ENCODE data around the gene SDCCAG8.

The SDCCAG8 gene

DNA sequence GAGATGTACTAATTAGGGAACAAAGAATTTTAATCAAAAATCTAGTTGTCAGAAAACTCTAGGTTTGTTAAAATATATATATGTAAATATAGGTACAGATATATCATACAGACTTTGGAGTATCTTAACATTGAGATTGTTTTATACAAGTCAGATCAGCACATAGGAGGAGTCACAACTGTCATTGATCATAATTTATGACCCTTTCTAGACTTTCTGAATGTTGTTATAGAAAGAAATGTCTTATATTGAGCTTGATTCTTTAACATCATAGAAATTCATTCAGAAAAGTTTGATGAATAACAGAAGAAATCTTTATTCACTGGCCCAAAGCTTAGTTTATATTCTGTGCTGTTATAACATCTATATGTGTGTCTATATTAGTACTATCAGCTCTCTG is 185.8 kb downstream of the SDCCAG8 start:
- no peak overlapping the region for H3K27ac ChIP-seq
- no peak for DNase-seq (ENCODE audit: low read depth, low spot score)

DNA sequence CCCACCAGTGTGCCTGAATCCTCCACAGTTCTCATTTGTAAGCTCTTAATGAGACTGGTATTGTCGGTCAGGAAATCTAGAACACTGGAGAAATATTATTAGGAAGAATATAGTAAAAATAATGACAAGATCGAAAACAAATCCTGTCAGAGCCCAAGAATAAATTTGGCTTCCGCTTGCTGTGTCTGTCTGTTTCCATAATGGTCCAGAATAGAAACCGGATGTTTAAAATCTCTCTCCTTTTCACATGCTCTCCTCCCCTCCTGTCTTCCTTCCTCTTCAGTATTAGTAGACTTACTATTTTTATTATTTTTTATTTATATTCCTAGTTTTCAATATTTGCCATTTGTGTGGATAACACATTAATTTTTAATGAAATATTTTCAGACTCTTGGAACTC is 187.7 kb downstream of the SDCCAG8 start:
- H3K27ac ChIP-seq, result no peak overlapping the region
- no peak for DNase-seq (ENCODE audit: low read depth, low spot score)

DNA sequence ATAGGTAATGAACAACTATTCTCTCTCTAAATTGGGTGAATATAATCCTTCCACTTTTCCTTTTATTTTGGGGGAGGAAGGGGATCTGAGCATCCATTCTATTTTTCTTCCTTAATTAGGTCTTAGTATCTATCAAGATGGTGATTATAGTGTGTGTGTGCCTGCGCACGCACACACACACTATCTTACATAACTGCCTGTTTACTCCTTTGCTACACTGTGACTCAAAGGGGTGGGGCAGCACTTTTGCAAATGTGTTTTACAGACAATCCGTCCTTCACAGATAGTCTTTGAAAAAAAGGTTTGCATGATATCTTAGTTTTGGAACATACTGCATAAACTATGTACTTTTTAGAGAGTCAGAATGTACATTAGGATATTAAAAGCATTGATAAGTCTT is 191.5 kb downstream of the SDCCAG8 start:
- no peak overlapping the region for H3K27ac ChIP-seq
- peak; percentile 70 for DNase-seq (ENCODE audit: low read depth, low spot score)

DNA sequence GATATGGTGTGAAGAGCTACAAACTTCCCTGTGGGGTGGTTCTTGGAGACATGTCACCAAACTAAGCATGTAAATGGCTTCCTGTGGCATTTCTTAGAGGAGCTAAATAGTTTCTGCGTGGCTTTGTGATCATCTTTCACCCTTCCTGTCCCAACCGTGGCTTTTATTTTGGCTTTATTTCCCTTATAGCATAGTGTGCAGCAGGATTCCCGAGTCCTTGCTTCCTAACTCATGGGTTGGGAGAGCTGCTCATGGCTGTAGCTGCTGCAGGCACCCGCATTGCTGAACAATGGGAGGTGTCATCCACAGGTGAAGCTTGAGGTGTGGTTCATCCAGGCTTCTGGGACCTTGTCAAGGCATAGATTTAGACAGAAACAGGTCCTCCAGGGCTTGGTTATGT is 192.0 kb downstream of the SDCCAG8 start:
- no peak for DNase-seq (ENCODE audit: low read depth, low spot score)
- H3K27ac ChIP-seq, result no peak overlapping the region

DNA sequence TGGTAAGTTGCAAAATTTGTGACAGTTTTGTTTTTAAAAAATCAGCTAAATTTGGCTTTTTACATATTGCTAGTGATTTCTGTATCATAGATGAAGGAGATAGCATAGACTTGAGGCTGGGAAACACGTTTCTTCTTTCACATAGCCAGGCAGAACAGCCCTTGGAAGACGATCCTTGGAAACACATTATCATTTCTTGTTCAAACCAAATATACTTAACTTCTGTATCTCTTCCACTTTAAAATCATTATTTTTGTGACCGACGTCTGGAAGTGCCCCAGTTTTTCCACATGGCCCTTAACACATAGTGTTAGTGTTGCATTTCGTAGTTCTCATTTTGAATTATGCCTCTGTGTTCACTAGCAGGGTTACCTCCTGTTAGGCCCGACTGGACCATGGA is 193.5 kb downstream of the SDCCAG8 start:
- no peak overlapping the region for H3K27ac ChIP-seq
- DNase-seq (ENCODE audit: low read depth, low spot score), result no peak

DNA sequence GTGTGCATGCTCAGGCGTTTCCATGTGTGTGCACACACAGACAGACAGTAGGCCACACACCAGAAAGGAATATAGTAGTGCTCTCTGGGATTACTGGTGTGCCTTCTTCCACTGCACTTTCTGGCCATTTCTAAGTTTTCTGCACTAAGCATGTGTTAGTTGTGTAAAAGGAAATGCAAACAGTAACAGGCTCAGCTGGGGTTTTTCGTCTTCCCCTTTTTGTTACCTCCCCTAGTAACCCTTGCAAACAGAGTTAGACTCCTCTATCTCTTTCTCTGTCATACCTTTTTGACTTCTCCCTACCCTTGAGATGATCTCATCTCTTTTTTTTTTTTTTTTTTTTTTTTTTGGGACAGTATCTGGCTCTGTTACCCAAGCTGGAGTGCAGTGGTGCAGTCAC is 196.3 kb downstream of the SDCCAG8 start:
- DNase-seq (ENCODE audit: low read depth, low spot score), result no peak
- no peak overlapping the region for H3K27ac ChIP-seq

DNA sequence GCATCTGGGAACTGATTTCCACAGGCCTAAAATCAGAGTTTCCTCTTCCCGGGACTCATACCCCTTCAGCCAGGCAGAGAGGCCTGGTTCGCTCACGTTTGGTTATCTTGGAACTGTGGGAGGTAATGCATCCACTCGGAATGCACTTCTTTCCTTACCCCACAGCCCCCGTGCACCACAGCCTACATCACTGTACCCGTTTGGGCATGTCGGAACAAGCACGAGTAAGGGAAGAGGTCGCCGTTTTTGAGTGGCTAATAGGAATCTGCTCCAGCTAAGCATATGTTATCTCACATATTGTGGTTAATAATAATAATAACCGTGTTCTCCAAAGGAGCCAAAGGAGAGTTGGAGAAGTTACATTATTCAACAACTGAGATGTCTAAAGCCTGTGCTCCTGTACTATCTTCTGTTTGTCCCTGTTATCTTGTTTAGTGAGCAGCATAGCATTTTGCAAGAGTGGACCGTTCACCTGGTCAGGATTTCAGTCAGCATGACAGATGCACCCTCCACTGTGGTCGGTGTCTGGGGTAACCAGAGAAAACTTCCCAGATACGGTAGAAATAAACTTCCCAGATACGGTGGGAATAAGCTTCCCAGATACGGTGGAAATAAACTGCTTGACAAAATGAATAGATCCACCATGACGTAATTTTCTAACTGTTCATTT is 198.6 kb downstream of the SDCCAG8 start:
- no peak for DNase-seq (ENCODE audit: low read depth, low spot score)
- no peak overlapping the region for H3K27ac ChIP-seq

DNA sequence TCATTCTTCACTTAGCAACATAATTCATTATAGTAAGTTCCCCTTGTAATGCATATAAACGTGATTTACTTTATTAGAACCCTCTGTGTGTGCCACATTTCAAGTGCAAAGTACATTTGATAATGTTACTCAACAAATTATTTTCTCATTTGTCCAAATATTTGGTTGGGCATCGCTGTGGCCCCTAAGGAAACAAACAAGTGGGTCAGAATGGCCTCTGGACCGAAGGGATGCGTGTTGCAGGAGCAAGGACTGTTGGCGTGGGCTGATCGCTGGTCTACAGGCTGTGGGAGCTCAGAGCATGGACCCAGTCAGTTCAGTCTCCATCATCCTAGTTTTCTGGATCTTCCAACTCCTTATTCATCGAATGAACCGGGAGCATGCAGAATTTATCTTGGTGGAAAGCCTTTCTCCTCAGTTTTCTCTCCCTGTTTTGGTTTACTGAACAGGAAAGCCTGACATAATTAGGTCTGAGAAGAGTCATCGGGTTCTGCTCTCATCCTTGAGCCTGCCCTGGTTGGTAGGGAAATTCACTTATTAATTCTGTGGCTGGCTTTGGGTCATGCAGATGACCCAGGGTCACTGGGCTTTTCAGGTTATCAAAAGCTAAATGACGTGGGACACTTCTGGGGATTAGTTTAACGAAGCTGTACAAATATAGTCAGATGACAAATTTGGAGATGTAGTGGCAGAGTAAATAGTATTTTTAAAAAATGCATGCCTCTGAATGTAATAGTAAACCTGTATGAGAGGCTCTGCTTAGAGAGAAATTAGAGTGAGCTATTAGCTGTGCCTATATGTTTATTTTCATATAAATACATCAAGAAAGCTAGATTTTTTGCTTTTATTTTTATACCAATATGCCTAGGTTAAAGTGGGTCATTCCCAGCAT is 200.2 kb downstream of the SDCCAG8 start:
- no peak for DNase-seq (ENCODE audit: low read depth, low spot score)
- no peak overlapping the region for H3K27ac ChIP-seq

DNA sequence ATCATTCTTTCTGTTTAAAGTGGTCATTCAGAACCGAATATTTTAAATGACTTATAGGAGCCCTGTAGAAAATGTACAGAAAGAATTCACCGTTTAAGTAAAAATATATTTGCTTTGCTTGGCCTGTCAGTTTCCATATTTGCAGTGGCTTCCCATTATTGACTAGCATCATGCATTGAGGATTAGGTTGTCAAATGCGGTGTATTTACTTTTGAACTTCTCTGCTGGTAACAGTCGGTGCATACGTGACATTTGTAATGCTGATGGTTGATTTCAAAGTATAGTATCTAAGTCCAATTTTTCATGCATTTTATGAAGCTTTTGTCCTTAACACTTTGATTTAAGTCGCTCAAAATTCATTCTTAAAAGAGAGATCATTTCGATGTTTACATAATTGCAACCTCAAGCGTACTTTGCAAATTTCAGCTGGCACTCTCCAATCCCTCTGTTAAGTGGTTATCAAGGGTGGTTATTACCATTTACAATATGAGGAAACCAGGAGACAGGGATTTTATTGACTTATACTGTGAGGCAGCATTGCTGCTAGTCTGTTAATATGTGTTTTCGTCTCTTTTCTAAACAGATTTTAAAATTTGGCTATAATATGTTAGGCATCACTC is 201.6 kb downstream of the SDCCAG8 start:
- no peak overlapping the region for H3K27ac ChIP-seq
- no peak for DNase-seq (ENCODE audit: low read depth, low spot score)

DNA sequence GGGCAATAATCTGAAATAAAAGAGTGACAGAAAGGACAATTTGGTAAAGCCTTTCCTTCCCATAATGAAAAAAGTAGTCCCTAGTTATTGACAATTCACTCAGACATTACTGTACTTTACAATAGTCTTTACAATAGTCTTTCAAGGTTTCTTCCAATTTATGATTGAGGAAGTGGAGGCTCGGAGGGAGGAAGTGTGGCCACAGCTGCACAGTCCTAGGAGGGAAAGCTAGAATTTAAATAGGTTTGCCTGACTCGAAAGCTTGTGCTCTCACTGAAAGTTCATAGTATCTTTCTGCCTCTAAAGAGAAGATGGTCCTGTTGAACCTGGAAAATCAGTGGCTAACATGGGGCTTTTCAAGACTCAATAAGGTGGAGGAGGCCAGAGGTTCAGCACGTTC is 203.2 kb downstream of the SDCCAG8 start:
- no peak for DNase-seq (ENCODE audit: low read depth, low spot score)
- no peak overlapping the region for H3K27ac ChIP-seq

DNA sequence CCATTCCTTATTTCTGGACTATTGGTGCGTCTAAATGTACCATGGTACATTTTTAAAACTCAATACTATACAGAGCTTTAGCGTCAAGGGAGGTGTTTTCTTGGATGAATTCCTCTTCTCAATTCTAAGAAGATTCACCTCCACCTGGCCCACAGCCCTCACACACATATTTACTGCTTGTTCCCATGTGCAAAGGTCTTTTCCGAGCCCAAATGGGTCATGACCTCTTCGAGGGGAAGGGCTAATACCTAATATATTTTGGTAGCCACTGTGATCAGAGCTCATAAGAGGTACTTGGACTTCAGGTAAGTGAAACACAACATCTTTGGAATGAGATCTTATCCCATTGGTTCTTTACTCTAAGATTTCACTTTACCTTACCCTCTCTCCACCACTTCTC is 205.9 kb downstream of the SDCCAG8 start:
- no peak for DNase-seq (ENCODE audit: low read depth, low spot score)
- no peak overlapping the region for H3K27ac ChIP-seq

DNA sequence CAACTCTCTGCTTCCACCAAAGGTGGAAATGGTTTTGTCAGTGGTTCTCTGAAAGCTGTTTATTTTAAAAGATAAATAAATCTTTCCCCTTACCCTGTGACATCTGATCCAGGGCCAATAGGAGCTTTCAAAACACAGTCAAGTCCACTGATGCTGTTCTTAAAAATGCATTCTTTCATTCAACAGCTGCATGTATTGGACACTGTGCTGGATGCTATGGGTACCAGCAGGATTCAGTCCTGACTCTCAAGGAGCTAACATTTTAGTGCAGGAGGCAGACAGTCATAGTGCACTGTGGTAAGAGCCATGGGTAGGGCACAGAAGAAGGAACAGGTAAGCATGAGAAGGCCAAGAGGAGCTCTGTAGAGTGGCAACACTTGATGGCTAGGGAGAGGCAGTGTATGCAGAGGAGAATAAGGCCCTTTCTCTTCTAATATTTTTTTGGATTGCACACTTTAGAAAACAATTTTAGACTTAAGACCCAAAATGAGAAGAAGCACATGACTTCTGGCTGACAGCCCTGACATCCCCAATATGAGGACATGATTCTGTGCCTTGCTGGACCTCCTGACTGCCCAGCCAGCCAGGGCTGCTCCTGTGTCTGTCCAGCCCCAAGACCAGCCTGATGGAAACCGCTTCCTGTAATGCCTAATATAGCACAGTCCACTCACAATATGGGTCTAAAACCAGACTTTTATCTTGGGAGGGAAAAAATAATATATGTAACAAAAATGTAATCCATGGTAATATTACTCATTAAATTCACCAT is 207.3 kb downstream of the SDCCAG8 start:
- DNase-seq (ENCODE audit: low read depth, low spot score), result no peak
- no peak overlapping the region for H3K27ac ChIP-seq

DNA sequence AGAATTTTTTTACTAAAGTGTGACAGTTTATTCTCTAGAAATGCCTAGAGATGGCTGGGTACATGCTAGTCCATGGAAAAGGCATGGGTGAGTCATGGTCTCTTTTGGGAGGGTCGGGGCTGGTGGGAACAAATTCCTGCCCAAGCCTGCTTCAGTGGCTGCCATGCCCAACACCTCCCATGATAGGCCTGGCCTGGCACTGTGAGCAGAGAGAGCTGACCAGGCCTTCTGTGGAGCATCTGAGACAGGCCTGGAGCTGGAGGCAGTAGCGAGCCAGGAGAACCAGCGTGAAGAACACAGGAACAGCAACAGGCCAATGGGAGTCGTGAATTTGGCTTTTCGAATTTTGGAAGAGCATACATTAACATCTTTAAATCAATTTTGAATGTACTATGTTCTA is 209.2 kb downstream of the SDCCAG8 start:
- no peak for DNase-seq (ENCODE audit: low read depth, low spot score)
- H3K27ac ChIP-seq, result no peak overlapping the region

DNA sequence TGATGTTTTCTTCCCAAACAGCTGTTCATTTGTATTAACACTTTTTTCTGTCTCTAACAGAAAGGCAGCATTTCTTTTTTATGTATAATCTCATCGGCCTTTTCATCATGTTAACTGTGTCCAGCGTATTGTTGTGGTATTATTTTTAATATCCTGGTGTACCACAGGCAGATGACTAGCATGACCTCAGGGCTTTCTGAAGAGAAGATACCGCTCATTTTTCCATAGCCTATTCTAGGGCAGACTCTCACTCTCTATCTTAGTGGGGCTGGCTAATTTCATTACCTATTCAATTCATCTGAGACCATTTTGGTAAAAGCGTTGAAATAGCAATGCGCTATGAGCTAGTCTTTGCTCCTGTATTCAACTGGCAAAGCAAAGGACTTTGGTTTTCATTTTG is 209.9 kb downstream of the SDCCAG8 start:
- no peak for DNase-seq (ENCODE audit: low read depth, low spot score)

DNA sequence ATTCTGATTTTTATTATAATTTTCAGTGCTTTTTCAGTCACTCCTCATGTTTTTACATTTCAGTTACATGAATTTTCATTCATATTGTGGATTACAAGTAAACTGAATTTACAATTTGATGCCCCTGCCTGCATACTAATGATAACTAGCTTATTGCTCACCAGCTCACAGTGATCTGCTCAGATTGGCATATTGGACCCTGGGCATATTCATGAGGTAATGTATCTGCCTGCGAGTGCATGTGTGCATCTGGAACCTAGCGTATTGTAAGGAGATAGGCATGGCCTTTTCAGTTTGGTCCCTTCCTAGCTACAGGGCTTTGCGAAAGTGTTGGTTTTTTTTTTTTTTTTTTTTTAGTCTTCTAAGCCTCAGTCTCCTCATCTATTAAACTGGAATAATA is 213.7 kb downstream of the SDCCAG8 start:
- DNase-seq (ENCODE audit: low read depth, low spot score), result no peak
- no peak overlapping the region for H3K27ac ChIP-seq

More for the DNA sequence above, 209.9 kb downstream of the SDCCAG8 start:
- H3K27ac ChIP-seq, result no peak overlapping the region

DNA sequence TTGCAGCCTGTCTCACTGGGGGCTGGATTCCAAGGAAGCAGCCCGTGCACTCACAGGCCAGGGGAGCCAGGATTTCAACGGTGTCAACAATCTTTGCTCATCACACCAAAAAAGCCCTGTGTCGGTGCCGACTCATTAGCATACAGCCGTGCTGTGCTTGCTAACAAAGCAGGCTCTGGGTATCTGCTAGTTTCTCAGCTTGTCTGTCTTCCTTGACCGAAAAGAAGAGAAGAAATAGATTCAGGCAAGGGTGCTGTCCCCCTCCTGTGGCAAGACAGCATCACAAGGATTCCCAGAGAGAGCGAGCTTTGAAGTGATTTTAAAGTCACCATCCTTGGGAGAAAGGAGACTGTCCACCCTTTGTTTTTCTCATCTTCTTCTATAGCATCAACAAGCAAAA is 214.7 kb downstream of the SDCCAG8 start:
- no peak overlapping the region for H3K27ac ChIP-seq
- no peak for DNase-seq (ENCODE audit: low read depth, low spot score)

DNA sequence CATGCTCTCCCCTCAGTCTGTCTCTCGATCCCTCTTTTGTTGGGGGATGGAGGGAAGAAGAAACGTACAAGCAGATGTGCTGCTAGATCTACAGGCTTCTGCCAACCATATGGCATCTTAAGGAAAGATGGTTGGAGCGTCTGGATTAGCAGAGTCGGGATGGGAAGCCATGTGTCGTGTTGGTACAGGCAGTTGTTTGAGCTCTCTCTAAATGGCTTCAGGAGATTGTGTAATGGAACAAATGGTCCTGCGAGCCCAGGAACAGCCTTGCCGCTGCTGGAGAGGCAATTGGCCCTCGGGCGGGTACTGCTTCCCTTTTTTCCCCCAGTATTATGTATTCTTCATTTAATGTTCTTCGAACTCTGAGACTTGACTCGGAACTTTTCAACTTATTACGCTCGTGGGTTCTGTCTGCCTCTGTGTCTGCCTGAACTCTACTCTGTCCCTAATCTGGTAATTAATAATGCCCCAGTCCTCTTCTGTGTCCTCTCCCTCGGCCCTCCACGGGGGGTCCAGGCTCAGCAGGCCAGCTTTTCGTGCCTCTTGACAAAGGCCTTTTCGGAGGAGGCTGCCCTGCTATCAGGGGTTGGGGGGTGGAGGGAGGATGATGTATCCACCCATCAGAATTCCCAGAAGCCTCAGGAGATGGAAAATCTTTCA is 215.3 kb downstream of the SDCCAG8 start:
- no peak for DNase-seq (ENCODE audit: low read depth, low spot score)

DNA sequence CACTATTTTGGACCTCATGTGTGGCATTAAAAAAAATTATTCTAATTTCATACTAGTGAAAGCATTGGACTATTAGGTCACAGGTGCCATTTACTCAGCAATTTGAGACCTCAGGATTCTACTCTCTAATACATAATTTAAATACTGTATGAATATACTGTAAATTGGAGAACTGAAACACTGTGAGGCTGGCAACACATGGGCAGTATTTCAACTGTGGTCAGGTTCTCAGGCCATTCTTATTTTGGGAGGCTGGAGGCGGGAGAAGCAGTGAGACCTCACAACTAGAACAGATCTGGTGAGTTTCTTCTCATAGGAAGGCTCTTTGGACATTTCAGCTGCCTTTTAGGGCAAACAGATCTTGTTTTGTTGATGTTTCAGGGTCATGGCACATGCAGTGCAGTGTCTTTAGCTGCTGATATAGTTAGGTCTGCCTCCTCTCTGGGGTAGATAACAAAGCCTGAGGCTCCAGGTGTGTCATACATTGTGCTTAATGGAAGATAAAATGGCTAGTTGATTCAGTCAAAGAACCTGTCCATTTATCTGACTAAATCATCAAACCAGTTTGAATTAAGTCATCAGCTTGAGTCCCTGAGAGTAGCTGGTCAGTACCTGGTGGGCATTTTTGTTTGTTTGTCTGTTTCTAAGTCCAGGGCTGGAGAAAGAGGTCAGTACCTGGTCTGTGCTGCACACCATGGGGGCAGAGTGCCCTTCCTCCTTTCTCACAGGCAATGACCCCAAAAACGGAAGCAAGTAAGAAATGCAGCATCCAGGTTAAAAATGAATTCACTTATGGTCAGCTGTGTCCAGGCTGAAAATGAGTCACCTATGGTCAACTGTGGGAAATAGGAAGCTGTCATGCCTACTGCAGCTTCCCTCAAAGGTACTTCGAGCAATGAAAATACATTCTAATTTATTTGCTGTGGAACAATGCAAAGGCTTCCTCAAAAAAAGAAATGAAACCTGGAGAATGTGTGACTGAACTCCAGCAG is 216.2 kb downstream of the SDCCAG8 start:
- no peak overlapping the region for H3K27ac ChIP-seq
- DNase-seq (ENCODE audit: low read depth, low spot score), result no peak

More for the DNA sequence above, 215.3 kb downstream of the SDCCAG8 start:
- no peak overlapping the region for H3K27ac ChIP-seq
